ENCODE data around the gene DDAH1.
"Not testable (repeated sequence)": the region's sequence is repeated elsewhere in the genome, so short reads cannot be mapped to it uniquely, and the experiment has no call there.

GRCh38 chr1:85470130-85470529, 5.2 kb upstream of the DDAH1 start:
- TF ChIP-seq TAF1 (IDR thresholded peaks at IDR 0.05; ENCODE audit: borderline replicate concordance, low read depth, low read length); POLR2A (IDR thresholded peaks at IDR 0.05; ENCODE audit: low read depth, low read length): not testable (repeated sequence)
